ENCODE results near the gene NUPR1.
"Not testable (repeated sequence)": the region's sequence is repeated elsewhere in the genome, so short reads cannot be mapped to it uniquely, and the experiment has no call there.

The NUPR1 gene, protein sequence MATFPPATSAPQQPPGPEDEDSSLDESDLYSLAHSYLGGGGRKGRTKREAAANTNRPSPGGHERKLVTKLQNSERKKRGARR

DNA sequence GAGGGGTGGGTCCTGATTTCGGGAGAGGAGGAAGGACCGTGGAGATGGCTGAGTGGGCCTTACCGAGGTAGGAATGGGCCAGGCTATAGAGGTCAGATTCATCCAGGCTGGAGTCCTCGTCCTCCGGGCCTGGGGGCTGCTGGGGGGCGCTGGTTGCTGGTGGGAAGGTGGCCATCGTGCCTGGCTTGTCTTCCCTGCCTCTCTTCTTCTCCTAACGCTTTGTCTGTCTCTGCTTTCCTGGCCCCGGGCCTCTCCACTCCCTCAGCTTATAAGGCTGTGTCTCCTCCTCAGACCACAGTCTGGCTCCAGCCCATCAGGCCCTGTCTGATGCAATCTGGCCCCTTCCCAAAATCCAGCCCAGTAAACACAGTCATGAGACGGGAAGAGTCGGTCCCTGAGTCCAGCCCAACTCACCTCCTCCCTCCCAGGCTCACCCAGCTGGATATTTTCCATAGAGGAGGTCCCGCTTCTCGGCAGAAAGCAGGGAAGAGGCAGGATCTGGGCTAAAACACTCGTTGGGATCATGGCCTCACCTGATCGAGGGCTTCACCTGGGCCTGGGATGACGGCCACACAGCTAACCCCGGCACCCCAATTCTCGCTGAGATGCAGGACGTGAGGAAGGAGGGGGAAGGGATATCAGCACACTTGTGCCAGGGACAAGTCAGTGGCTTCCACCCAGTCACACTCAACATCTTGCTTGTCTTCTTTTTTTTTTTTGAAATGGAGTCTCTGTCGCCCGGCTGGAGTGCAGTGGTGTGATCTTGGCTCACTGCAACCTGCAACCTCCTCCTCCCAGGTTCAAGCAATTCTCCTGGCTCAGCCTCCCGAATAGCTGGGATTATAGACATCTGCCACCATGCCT, at the start of gene NUPR1:
NUPR1 (minus strand) TSS at position 242 of the 864 bp plus-strand sequence; CDS start at position 175, 67 bp downstream.
- DNase-seq = peak; percentile 68

DNA sequence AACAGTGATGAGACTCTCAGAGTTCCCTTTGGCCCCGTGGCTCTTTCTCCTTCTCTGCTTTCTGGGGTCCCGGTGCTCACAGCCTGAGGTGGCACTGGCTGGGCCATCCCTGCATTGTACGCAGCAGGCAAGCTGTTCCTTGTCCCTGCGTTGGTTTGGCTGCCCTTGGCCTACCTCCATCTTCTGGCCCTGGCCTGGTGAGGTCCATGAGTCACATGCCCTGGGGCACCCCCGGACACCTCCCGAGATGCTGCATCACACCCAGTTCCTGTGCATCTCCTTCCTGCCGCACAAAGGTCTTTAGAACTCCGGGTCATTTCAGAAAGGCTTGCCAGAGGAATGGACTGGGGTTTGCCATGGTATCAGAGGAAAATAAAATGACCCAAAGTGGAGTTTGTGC, 48.6 kb upstream of the NUPR1 start:
- no peak for DNase-seq

DNA sequence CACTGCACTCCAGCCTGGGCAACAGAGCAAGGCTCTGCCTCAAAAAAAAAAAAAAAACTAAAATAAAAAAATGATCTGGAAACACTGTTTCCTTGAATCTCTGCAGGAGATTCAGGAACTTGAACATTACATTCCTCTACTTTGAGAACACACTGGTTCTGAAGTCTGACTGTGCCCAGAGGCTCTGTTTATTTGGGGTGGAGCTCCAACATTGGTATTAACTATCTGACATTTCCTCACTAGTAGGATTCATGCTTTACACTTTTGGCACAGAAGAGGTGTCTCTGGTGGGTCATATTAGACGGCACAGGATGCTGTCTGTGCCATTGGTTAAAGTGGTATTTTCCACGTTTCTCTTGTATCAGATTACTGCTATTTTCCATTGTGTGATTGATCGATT, 47.7 kb upstream of the NUPR1 start:
- no peak for DNase-seq

DNA sequence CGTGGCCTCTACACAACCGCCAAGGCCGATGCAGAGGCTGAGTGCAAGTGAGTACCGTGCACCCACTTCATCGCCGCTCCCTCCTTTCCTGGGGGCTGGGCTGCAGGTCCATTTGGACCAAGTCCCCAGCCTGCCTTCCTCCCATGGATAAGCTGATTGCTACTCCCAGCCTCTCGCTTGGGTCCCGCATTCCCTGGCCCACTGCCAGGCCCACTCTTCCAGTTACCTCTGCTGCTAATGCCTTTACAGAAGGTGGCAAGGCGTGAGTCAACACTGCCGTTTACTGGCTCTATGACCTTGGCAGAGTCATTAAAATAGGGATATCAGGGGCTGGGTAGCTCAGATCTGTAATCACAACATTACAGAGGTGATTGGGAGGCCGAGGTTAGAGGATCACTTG, 46.9 kb upstream of the NUPR1 start:
- DNase-seq = peak; percentile 27

DNA sequence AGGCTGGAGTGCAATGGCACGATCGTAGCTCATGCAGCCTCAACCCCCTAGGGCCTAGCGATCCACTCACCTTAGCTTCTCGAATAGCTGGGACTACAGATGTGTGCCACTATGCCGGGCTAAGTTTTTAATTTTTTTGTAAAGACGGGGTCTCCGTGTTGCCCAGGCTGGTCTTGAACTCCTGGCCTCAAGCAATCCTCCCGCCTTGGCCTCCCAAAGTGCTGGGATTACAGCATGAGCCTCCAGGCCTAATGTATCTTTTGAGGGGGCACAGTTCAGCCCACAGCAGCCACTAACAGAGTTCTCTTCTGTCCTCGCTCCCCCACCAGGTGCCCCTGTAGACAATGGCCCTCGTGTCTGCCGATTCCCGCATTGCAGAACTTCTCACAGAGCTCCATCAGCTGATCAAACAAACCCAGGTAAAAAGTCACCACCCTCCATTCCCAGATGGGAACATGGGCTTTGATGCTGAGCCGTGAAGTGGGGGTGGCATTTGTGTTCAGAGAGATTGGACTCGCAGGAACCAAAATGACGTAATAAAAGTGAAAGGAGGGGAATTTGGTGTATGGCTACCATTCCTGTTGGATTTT, 42.0 kb upstream of the NUPR1 start:
- DNase-seq = no peak

DNA sequence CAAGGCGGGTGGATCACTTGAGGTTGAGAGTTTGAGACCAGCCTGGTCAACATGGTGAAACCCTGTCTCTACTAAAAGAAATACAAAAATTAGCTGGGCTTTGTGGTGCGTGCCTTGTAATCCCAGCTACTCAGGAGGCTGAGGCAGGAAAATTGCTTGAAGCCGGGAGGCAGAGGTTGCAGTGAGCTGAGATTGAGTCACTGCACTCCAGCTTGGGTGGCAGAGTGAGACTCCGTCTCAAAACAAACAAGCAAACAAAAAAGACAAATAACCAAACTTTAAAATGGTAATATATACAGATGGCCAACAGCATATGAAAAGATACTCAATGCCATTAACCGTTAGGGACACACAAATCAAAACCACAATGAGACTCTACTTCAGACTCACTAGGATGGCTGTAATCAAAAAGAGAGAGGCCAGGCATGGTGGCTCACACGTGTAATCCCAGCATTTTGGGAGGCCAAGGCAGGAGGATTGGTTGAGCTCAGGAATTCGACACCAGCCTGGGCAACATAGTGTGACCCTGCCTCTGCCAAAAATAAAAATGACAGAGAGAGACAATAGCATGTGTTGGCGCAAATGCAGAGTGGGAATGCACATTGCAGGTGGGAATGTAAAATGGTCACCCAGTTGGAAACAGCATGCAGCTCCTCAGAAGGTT, 36.8 kb upstream of the NUPR1 start:
- DNase-seq = no peak

DNA sequence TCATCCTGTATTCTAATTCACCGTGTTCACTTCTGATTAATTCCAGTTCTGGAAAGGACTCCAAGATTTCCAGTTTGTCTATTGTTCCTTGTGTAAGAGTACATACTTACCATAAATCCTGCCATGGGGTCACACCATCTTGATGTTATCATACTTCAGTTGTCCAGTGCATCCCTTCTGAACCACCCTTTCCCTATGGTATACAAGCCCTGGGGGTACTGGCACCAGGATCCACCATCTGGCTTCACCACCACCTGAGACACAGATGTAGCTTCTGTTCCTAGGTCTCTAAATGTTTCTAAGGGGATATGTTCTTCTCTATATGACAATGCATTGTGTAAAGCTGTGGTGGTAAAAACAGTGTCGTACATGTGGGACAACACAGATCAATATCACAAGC, 36.2 kb upstream of the NUPR1 start:
- DNase-seq = no peak

DNA sequence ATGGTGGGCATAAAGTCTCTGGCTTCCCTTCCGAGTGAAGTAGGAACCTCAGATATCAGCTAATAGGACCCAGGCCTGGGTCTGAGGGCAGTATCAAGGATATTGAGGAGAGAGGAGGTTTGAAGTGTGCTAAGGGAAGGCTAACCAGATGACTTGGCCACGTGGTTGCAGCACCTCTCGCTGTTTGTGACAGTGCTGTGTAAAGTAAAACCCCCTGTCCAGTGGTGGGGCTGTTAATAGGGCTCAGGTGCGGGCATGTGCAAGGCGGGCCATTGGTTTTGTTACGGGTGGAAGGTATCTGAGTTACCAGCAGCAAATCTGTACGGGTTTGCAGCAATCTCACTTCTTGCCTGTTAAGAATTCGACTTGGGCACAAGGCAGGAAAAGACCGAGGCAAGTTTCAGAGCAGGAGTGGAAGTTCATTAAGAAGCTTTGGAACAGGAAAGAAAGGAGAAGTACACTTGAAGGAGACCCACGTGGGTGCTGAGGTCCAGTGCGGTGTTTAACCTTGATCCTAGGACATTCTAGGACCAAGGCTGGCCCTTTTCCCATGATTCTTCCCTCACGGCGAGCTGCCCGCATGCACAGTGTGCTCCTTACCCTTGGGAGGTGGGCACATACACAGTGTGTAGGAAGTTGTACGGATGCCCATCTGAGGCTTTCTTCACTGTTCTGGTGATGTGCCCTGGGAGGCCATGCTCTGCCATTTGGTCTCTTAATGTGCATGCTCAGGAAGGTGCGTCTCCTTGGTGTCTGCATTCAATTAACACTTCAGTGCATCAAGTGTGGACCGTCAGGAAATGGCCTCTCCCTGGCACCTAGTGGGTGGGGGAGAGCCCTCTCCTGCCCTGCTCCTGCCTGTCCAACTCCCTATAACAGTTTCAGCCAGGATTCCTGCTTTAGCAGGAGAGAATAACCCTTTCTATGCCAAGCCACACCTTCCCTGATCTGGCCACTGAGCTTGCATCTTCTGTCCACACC, 35.3 kb upstream of the NUPR1 start:
- no peak for DNase-seq

DNA sequence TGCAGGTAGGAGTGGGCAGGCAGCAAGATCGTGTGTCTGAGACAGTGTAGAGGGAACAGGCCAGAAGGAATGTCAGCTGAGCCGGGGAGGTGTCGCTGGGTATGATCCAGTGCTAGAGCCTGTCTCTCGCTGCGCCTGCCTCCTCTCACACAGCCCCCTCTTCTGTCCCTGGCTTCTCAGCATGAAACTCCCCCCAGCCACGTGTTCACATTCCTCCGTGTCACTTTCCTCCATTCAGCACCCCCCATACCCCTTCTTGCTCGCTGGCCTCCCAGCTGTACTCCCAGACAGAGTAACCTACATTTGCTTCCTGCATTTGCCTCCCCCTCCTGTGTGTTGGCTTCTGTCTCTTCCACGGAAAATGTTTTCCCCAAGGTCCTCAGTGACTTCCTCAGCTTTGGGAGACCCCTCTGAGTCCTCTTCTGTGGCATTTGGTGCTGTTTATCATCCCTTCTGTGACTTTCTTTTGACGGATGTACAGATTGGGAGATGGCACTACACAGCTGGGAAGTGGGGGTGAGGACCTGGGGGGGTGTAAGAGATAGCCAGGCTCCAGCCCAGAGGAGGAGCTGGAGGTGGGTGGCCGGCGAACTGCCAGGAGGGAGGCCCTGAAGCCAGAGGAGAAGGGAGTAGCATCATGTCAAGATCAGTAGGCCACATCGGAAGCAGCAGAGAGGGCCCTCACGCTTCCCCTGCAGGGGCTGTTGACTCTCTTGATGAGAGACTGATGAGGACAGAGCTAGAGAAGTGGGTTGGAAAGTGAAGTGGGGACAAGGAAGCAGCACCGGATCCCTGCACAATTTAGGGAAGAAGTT, 34.1 kb upstream of the NUPR1 start:
- peak; percentile 87 for DNase-seq

DNA sequence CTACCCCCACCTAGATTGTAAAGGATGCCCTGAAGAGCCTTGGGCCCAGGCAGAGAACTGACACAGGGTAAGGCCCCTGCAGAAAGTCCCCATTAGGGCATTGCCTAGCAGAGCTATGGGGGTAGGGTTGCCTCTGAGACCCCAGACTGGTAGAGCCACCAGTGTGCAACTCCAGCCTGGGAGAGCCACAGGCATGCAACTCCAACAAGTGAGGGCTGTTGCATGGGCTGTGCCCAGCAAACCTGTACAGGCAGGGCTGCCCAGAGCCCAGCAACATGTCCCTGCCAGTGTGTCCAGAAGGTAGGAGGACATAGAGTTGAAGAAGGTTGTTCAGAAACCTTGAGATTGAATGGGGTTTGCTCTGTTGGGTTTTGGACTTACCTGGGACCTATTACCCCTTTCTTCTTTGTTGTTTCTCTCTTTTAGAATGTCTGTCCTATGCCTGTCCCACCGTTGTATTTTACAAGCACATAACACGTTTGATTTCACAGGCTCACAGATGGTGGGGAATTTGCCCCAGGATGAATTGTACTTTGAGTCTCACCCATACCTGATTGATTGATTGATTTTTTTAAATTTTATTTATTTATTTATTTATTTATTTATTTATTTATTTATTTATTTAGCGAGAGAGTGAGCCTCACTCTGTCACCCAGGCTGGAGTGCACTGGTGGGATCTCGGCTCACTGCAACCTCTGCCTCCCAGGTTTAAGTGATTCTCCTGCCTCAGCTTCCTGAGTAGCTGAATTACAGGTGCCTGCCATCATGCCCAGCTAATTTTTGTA, 31.4 kb upstream of the NUPR1 start:
- DNase-seq = no peak

DNA sequence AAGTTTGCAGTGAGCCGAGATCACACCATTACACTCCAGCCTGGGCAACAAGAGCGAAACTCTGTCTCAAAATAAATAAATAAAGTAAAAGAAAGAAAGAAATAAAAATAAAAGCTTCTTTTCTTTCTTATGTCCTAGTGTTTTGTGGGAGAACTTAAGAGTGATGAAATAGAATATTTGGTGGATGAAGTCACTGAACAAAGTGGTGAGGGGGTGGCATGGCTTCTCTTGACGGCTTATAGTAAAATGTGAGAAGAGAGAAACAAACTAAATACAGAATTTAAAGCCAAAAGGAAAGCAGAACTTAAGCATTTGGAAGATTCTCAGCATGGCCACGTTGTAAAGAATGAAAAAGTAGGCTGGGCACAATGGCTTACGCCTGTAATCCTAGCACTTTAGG, 30.2 kb upstream of the NUPR1 start:
- DNase-seq = no peak

DNA sequence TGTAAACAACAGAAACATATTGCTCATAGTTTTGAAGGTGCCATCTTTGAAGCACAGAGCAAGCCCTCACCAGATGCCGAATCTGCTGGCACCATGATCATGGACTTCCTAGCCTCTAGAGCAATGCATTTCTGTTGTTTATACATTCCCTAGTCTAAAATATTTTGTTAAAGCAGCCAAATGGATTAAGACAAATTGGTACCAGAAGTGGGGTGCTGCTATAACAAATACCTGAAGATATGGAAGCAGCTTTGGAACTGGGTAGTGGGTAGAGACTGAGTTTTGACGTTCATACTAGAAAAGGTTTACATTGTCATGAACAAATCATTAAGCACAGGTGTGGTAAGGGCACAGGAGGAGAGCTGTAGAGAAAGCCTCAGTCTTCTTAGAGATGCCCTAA, 28.5 kb upstream of the NUPR1 start:
- DNase-seq = no peak

DNA sequence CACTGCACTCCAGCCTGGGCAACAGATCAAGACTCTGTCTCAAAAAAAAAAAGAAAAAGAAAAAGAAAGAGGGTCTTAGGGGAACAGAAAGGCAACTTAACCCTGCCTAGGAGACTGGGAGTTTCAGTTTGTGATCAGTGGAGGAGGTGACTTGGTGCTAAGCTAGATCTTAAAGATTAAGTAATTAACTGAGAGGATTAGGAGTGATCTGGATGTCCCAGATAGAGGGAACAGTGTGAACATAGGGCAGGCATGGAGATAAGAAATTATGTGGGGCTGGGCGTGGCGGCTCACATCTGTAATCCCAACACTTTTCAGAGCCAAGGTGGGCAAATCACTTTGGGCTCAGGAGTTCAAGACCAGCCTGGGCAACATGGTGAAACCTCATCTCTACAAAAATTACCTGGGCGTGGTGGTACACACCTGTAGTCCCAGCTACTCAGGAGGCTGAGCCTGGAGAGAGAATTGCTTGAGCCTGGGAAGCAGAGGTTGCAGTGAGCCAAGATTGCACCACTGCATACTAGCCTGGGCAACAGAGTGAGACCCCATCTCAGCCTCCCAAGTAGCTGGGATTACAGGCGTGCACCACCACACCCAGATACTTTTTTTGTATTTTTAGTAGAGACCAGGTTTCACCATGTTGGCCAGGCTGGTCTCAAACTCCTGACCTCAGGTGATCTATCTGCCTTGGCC, 27.6 kb upstream of the NUPR1 start:
- not testable (repeated sequence) for DNase-seq

DNA sequence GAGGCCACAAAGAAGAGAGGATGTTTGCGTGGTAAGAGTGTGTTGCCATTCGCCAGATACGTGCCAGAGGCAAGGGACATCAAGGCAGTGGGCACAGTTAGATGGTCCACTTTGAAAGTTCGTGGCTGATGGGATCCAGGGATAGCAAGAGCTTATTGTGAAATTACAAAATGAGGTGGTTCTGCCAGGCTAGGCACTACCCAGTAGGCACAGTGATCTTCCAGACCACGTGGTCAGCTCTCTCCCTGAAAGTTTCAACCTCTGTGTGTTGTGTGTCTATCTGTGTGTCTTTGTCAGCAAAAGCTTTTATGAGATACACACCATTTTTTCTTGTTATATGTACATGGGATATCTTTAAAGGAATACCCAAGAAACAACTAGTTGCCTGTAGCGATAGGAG, 24.4 kb upstream of the NUPR1 start:
- DNase-seq = no peak

DNA sequence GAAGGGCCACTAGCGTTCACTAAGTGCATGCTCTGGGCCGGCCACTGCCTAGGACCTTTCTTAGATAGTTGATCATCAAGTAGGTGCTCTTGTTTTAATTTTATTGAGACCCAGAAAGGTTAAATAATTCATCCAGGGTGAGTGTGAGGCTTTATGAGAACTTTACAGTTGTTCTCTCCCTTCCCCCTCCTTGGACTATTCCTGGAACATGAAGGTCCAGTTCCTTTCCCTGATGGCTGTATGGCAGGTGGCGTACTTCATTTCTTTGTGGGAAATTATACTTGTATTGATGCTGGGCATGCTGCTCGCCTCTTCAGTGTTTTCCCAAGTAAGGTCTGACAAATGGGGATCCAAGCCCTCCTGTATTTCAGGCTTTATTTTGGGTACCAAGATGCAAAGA, 23.4 kb upstream of the NUPR1 start:
- DNase-seq = no peak

DNA sequence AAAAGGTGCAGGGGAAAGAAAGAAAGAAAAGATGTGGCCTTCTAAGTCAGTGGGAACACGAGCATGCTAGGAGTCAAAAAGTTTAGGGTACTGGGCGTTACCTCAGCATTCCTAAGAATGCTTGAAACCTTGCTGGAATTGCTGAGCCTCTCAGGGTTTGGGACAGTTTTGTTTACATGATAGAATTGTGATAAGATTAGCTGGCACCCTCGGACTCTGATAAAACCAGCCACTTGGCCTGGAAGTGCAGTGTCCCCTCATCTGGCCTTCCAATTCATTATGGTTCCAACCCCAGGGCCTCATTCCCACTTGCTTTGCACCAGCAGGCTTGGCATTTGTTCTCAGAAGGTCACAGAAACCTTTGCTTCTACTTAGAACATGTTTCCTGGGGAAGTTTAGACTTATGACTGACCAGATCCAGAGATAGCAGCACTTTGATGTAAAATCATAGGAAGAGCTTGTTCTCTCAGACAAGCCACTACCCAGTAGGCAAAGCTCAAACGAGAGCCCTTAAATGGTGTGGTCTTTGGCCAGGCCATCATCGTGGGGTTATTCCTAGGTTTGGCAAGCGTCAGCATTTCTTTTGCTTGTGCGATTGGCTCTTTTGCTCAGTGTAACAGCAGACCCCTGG, 22.9 kb upstream of the NUPR1 start:
- DNase-seq = no peak

DNA sequence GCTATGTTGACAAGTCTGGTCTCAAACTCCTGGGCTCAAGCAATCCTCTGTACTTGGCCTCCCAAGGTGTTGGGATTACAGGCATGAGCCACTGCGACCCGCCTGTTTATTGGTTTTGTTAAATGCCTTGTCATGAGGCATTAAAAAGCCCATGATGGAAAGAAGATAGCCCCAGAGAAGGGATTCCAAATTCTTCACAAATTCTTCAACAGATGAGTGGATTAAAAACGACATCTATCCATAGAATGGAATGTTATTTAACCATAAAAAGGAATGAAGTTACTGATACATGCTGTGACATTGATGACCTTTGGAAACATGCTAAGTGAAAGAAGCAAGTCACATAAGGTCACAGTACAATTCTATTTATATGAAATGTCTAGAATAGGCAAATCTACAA, 19.7 kb upstream of the NUPR1 start:
- no peak for DNase-seq

DNA sequence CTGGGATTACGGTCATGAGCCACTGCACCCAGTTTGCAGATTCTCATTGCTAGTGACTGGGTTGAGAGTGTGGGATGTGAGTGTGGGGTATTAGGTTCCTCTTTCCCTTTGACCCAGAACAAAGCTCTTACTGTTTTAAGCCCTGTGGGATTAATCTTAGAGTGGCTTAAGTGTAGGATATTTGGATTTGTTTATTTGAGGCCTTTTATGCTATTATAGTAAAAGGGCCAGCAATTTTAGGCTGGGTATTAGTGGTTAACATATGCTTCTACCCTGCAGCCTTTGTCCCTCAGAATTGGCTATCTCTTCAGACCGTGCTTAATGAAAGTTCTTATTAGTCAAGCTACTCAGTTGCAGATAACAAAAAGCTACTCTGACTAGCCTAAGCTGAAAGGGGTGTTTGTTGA, 18.1 kb upstream of the NUPR1 start:
- no peak for DNase-seq

DNA sequence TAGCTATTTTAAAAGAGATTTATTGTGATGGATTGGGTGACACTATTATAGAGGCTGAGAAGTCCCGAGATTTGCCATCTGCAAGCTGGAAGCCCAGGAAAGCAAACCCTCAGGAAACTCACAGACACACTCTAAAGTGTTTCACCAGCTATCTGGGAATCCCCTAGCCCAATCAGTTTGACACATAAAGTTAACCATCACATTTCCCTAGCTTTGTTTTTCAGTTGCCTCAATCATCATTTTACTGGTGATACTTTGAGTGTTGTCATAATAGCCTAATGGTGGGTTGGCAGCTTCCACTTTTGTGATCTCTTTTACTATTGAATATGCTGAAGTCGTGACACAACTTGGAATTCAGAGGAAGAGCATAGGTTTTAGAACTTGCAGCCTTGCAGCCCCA, 16.8 kb upstream of the NUPR1 start:
- DNase-seq = no peak
